IPS-18c (cell line): ENCODE data around the gene SLAMF7.
"Not testable (repeated sequence)": the region's sequence is repeated elsewhere in the genome, so short reads cannot be mapped to it uniquely, and the experiment has no call there.

Experiments used
- H3K4me3 ChIP-seq: 2 replicates; pipeline ENCODE4 v1.7.0; 2013; ENCODE audit warnings: low read depth, mild to moderate bottlenecking, low read length, moderate library complexity; ENCODE audit not compliant: insufficient read depth
- H3K9me3 ChIP-seq: one replicate; pipeline ENCODE4 v1.6.1; 2013; ENCODE audit warnings: mild to moderate bottlenecking, low read length, moderate library complexity; ENCODE audit not compliant: control insufficient read depth, insufficient read depth

SLAMF7 gene

GRCh38 chr1:160714034-160714648 is 24.9 kb upstream of the SLAMF7 start:
- H3K4me3 ChIP-seq, result not testable (repeated sequence)

DNA sequence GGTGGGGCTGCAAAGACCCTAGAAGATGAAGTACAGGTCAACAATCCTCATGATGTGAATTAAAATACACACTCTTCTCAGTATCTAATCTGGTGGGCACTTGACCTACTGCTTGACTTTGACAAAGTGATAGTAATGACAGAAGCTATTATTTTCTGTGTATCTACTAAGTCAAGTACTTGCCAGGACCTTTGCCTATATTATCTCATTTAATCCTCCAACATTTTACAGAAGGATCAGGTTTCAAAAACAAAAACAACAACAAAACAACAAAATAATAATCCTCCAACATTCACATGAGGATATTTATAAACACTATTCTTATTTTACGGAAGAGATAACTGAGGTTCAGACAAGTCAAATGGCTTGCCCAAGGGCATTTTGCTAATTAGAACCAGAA is 23.0 kb upstream of the SLAMF7 start:
- Histone ChIP-seq H3K4me3 (no peak overlapping the region), H3K9me3 (peaks cover 2% of the 10 kb centered on the region)

More at GRCh38 chr1:160714034-160714648, 24.9 kb upstream of the SLAMF7 start:
- H3K9me3 ChIP-seq, result not testable (repeated sequence)

- Histone ChIP-seq H3K9me3 (peaks cover 2% of the 10 kb centered on the region), H3K4me3 (no peak overlapping the region)
These were observed 21.7 kb upstream of the SLAMF7 start for GRCh38 chr1:160717306-160717705.

GRCh38 chr1:160718210-160718609 is 20.8 kb upstream of the SLAMF7 start:
- no peaks in the 10 kb centered on the region for H3K9me3 ChIP-seq
- H3K4me3 ChIP-seq, result no peak overlapping the region

- H3K4me3 ChIP-seq, result no peak overlapping the region
- H3K9me3 ChIP-seq, result no peaks in the 10 kb centered on the region
These were observed 18.5 kb upstream of the SLAMF7 start for GRCh38 chr1:160720356-160721085.

DNA sequence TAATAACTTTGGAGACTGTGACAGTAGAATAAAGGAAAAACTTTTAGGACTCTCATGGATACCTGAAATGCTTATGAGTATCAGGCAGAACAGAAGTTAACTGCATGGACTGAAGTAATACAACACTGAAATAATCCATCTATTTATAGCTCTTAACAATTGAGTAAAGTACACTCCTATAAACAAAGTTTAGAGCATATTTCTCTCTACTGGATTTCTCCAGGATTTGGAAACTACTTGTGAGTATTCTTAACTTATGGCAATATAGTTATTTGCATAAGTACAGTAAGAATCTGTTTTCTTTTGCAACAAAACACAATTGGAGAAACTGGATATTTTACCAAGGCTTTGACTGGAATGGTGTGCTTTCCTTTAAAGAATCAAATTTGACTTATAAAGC is 17.6 kb upstream of the SLAMF7 start:
- no peaks in the 10 kb centered on the region for H3K9me3 ChIP-seq
- H3K4me3 ChIP-seq, result no peak overlapping the region

DNA sequence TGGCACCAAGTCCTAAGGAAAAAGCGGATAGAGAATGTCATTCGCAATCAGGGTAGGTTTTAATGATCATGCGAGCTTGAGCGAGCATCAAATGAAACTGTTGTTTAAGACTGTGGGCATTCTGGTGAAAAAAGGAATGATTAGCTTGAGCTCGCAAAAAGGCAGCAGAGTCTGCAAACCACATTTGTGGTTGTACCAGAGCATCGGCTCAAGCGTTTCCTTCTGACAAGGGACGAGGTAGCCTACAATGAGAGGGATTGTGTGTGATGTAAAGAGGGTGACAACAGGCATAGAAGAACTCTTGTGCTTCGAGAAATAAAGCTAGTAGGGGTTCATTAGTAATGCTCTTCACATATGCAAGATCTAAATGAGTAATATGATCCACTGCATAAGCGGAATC is 16.3 kb upstream of the SLAMF7 start:
- H3K9me3 ChIP-seq, result no peaks in the 10 kb centered on the region
- H3K4me3 ChIP-seq, result no peak overlapping the region

GRCh38 chr1:160723332-160723731 is 15.7 kb upstream of the SLAMF7 start:
- H3K4me3 ChIP-seq, result no peak overlapping the region
- H3K9me3 ChIP-seq, result no peaks in the 10 kb centered on the region

DNA sequence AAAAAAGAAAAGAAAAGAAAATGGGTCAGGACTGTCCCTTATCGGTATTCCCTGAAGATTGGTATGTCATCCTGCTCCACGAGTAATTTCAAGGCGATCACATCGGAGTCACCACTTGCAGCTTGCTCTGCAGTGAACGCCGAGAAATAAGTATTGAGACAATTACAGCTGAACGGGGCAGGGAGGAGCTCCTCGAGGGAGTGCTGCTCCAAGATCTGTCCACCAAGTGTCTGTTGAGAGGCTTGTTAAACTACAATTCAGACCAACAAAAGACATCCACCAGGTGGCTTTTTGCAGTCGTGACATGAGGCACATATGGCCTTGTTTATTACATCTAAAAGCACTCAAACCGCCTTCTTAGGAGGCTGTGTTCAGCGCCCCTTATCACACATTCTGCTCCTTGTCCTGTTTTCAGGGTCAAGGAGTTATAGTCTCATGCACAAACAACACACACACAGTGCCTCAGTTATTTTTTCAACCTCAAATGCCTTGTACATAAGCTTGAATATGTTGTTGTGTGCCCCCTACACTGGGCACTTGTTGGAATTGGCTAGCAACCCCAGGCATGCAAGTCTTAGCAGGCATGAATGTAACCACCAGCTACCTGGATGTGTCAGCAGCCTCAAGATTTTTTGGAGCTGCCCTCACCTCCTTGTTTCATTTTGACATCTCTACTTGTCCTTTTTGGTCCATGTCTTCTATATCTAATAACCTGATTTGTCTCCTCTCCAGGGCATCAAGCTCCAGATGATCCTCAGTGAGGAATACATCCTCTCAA is 14.4 kb upstream of the SLAMF7 start:
- H3K4me3 ChIP-seq, result no peak overlapping the region
- H3K9me3 ChIP-seq, result no peaks in the 10 kb centered on the region

DNA sequence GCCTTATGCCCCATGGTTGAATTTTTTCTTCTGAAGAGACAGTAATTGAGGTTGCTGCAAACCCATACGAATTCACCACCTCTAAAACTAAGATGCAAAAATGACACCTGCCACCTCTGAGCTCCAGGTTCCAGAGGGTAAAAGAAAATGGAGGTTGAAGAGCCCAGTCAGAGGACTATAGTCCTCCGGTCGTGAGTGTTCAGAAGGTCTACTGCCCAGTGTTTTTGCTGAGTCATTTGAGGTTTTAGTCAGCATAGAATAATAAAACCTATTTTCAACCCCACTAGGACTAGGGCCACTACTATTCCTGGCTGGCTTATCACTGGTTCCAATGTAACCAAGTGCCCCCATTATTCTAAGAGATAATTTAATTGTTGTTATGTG is 12.9 kb upstream of the SLAMF7 start:
- no peaks in the 10 kb centered on the region for H3K9me3 ChIP-seq
- no peak overlapping the region for H3K4me3 ChIP-seq

DNA sequence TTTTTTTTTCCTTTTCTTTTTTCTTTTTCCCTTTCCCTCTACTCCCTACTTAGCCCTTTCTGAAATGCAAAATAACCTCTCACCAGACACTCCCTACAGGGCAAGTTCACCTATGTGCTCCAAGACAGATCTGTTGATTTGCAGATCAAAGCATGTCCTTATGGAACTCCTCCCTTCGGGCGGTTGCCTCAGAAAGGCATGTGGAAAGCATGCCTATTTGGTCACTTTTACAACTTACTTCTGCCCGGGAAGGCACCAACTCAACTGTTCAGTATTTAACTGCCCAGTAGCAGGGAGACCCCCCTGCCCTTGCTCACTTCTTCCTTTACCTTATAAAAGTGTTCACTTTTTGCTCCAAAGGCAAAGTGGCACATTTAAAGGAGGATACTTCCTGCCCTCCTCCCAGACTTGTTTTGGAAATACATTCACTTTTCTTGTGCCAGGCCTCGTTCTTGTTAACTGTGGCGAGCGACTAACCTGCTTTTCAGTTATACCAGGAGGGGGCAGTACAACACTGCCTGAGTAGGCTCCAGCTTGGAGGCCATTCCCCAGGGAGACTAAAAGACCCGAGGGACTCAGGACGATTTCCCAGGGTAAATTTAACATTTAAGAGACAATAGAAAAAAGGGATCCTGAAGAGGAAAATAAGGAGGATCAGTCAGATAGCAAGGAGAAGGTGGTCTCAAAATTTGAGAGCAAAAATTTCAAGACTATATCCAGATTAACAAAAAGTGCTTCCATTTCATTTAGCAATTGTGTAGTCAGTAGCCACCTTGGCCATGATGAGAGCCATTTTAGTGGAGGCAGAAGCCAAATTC is 12.3 kb upstream of the SLAMF7 start:
- no peaks in the 10 kb centered on the region for H3K9me3 ChIP-seq
- H3K4me3 ChIP-seq, result no peak overlapping the region

- H3K4me3 ChIP-seq, result no peak overlapping the region
- no peaks in the 10 kb centered on the region for H3K9me3 ChIP-seq
These were observed 11.8 kb upstream of the SLAMF7 start for GRCh38 chr1:160727316-160727640.

GRCh38 chr1:160731564-160731963 is 7.5 kb upstream of the SLAMF7 start:
- not testable (repeated sequence) for H3K4me3 ChIP-seq, H3K9me3 ChIP-seq

- Histone ChIP-seq H3K4me3 (no peak overlapping the region), H3K9me3 (peaks cover 2% of the 10 kb centered on the region)
These were observed 7.1 kb upstream of the SLAMF7 start for GRCh38 chr1:160731990-160732389.

DNA sequence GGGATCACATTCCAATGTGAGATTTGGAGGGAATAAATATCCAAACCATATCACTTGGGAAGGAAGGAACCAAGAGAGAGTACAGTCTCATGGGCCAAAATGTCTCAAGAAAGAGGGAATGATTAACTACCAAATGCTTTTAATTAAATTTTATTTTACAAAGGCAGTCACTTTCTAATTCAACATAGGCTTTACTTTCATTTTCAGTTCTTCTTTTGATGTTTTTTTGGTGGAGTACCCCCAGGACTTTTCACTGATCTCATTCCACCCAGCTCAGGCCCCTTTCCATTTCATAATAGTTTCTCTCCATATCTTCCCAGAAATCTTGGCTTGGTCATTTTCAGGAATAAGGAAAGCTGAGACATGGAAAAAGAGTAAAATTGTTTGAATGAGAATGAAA is 5.1 kb upstream of the SLAMF7 start:
- H3K4me3 ChIP-seq, result no peak overlapping the region

GRCh38 chr1:160734301-160734700 is 4.7 kb upstream of the SLAMF7 start:
- Histone ChIP-seq H3K9me3 (peaks cover 2% of the 10 kb centered on the region), H3K4me3 (no peak overlapping the region)

More for the DNA sequence above, 5.1 kb upstream of the SLAMF7 start:
- H3K9me3 ChIP-seq, result peaks cover 2% of the 10 kb centered on the region

DNA sequence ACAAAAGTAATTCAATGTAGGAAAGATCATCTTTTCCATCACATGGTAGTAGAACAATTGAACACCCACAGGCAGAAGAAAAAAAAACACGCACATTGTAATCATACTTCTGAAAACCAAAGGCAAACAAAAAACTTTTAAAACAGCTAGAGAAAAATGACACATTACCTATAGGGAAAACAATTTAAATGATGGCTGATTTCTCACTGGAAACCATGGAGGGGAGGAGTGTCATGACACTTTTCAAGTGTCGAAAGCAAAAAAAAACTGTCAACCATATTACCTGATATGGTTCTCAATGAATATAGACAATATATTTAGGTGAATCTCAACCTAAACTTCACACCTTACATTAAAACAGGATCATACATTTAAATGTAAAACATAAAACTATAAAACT is 776 bp upstream of the SLAMF7 start:
- no peak overlapping the region for H3K4me3 ChIP-seq
- peaks cover 2% of the 10 kb centered on the region for H3K9me3 ChIP-seq
